K562 (cell line): Measurements from ENCODE around the gene CREB3L4. TPM values are rescaled to one million over a fixed set of nuclear protein-coding genes. Genes with fewer than 3 reads are reported as not detected.
A peak's percentile ranks its signal among the peaks of the same experiment; 100 is the strongest.

Source experiments
- ATF7 ChIP-seq: fragments of 450-650 bp; IDR thresholded peaks from 2 replicates; pipeline ENCODE4 v1.7.1; 2014; ENCODE audit warnings: mild to moderate bottlenecking, moderate library complexity
- CEBPG ChIP-seq, 3 experiments: fragments of 200-800 bp in 1 of 3; sonication (Bioruptor generic) in 1 of 3; sonication (generic) in 1 of 3; formaldehyde crosslinking in 1 of 3; IDR thresholded peaks in 2 of 3; conservative IDR thresholded peaks in 1 of 3; 2 replicates each; pipeline versions ENCODE4 v1.6.1 to v1.8.0; 2016 to 2022; ENCODE audit warnings: missing compliant biosample characterization in 2 of 3, missing genetic modification characterization in 2 of 3, mild to moderate bottlenecking in 1 of 3, missing genetic modification reagents in 1 of 3
- DPF2 ChIP-seq: fragments of 450-650 bp; IDR thresholded peaks from 2 replicates; pipeline ENCODE4 v1.6.1; 2016
- EGR1 ChIP-seq: fragments of 450-650 bp; conservative IDR thresholded peaks from 2 replicates; pipeline ENCODE4 v1.6.1; 2017; ENCODE audit warnings: mild to moderate bottlenecking
- ETS1 ChIP-seq: conservative IDR thresholded peaks from 2 replicates; pipeline ENCODE4 v1.6.1; 2011; ENCODE audit warnings: low read depth, mild to moderate bottlenecking, low read length; ENCODE audit not compliant: control insufficient read depth
- FOS ChIP-seq: IDR thresholded peaks from 3 replicates; pipeline ENCODE4 v1.6.1; 2011; ENCODE audit not compliant: insufficient read length; ENCODE audit errors: extremely low read depth
- FOXJ3 ChIP-seq: sonication (generic); formaldehyde crosslinking; IDR thresholded peaks from 2 replicates; pipeline ENCODE4 v1.4.0; 2020; ENCODE audit warnings: mild to moderate bottlenecking, missing genetic modification reagents
- HCFC1 ChIP-seq: IDR thresholded peaks from 2 replicates; pipeline ENCODE4 v1.6.1; 2012; ENCODE audit warnings: low read depth, low read length, improper control_type of control experiment
- HNRNPL ChIP-seq: fragments of 200-400 bp; formaldehyde crosslinking; IDR thresholded peaks from 2 replicates; pipeline ENCODE4 v1.6.1; 2017; ENCODE audit warnings: low read depth, mild to moderate bottlenecking, low read length
- HNRNPLL ChIP-seq: fragments of 200-400 bp; formaldehyde crosslinking; IDR thresholded peaks from 2 replicates; pipeline ENCODE4 v1.6.1; 2017; ENCODE audit warnings: low read length, low read depth, mild to moderate bottlenecking; ENCODE audit not compliant: poor library complexity, severe bottlenecking
- NUFIP1 ChIP-seq: fragments of 450-650 bp; IDR thresholded peaks from 2 replicates; pipeline ENCODE4 v1.6.1; 2018; ENCODE audit not compliant: partially characterized antibody
- POLR2AphosphoS5 ChIP-seq: IDR thresholded peaks from 2 replicates; pipeline ENCODE4 v1.6.1; 2011; ENCODE audit warnings: mild to moderate bottlenecking, low read depth, low read length, moderate library complexity; ENCODE audit not compliant: control insufficient read depth, insufficient read depth
- POLR3G ChIP-seq: IDR thresholded peaks from 2 replicates; pipeline ENCODE4 v1.6.1; 2011; ENCODE audit not compliant: insufficient read length, insufficient replicate concordance; ENCODE audit errors: extremely low read depth
- SMAD1 ChIP-seq: fragments of 150-350 bp; IDR thresholded peaks from 2 replicates; pipeline ENCODE4 v1.6.1; 2014; ENCODE audit warnings: low read length, low read depth; ENCODE audit not compliant: partially characterized antibody
- TRIM24 ChIP-seq, 2 experiments: fragments of 450-650 bp; IDR thresholded peaks; 2 replicates each; pipeline ENCODE4 v1.6.1; 2016
- U2AF1 ChIP-seq: fragments of 200-400 bp; formaldehyde crosslinking; optimal IDR thresholded peaks from 2 replicates; pipeline ENCODE3; 2017; ENCODE audit warnings: mild to moderate bottlenecking, low read depth, low read length, moderate library complexity
- ZC3H4 ChIP-seq: sonication (generic); formaldehyde crosslinking; IDR thresholded peaks from 2 replicates; pipeline ENCODE4 v1.9.0; 2021; ENCODE audit warnings: missing genetic modification reagents, borderline replicate concordance
- ZNF347 ChIP-seq: fragments of 450-650 bp; formaldehyde crosslinking; IDR thresholded peaks from 2 replicates; pipeline ENCODE4 v1.4.0; 2020; ENCODE audit warnings: low read depth, mild to moderate bottlenecking, moderate library complexity
- polyA plus RNA-seq, 8 experiments: library from polyadenylated mRNA; depleted of rRNA in 4 of 8; stranded (reverse) in 5 of 8; unstranded in 3 of 8; fragments of >200 nt; fragmentation: Nextera tagmentation in 2 of 8; fragmentation: Illumina TruSeq in 1 of 8; extraction: Ambion mirVana in 2 of 8; extraction: Trizol in 1 of 8; gene quantifications; 2 replicates each; pipeline versions ENCODE4 v1.2.1 to v1.2.3, GENCODE V29; 2011 to 2014; ENCODE audit warnings: inconsistent platforms in 1 of 8, missing spikeins in 1 of 8
- total RNA-seq, 7 experiments: library from RNA; depleted of rRNA in 6 of 7; stranded (reverse); fragments of >200 nt in 6 of 7; fragmentation: Illumina TruSeq in 2 of 7; extraction: Trizol in 2 of 7; gene quantifications; 2 replicates each; pipeline versions ENCODE4 v1.2.1 to v1.2.3, GENCODE V29; 2011 to 2021; ENCODE audit warnings: low replicate concordance in 1 of 7
- TF ChIP-seq, protein P1 (sequence below), 2 experiments: fragments of 450-650 bp; IDR thresholded peaks; 2 replicates each; pipeline ENCODE4 v1.6.1; 2016; ENCODE audit warnings: mild to moderate bottlenecking in 2 of 2, borderline replicate concordance in 1 of 2, low read depth in 1 of 2, moderate library complexity in 1 of 2

The CREB3L4 gene
- total and polyA plus RNA-seq, 9 of the 15 experiments (the other 6 are each of a cell fraction or from before 2014, with no cell fraction given): 9.9 to 18.6 (median 13.9) TPM

DNA sequence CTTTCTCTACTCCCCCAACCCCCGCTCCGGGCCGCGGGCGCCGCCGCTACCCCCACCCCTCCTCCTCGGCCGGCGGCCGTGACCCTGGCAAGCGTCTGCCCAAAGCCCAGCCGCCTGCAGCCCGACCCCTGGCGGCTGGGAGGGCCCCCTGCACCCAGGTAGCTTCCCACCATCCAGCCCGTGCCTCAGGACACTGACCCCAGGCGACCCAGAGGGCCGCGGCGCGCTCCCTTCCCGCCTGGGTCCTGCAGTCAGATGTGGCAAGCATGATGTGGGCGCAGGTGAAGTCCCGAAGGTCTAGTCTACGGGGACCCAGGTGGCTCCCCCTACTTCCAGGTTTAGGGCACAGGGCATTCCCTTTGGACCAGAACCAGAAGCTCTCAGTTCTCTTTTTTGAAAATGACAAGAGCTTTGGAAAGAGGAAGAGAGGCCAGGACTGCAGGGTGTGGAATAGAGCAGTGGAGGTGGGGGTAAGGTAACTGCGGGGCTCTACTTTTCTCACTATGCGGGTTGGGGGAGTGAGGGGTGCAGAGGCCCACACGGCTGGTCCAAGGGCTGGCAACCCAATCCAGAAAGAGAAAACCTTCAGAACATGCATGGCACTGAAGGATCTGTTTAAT is 21.0 kb upstream of the CREB3L4 start, which contains the start of gene DENND4B (continued):
- TF ChIP-seq ATF7 (0 out of 2 replicates have a peak, but pooled peaks have one; percentile 37), EGR1 (no peak), ZC3H4 (no peak), ZNF347 (no peak), FOS (no peak), POLR2AphosphoS5 (peak; percentile 67), ETS1 (peak; percentile 62; the same call in 1 of the 2 replicates), NUFIP1 (no peak), POLR3G (no peak), TRIM24 (IDR thresholded peaks at IDR 0.05) (peak in 1 of 2 experiments; percentile 39; a peak in 1 of 4 replicates), HNRNPL (peak; percentile 97), HCFC1 (peak; percentile 67), FOXJ3 (CRISPR knock-in tag) (no peak), HNRNPLL (peak; percentile 21), U2AF1 (peak; percentile 45), CEBPG (CRISPR knock-in tag; IDR thresholded peaks at IDR 0.05) (no peak), CEBPG (tag; conservative IDR thresholded peaks at IDR 0.05 in 1 of 2, IDR thresholded peaks at IDR 0.05 in 1 of 2) (no peak), SMAD1 (no peak), DPF2 (0 out of 2 replicates have a peak, but pooled peaks have one; percentile 32)
- TF ChIP-seq, protein P1, sequence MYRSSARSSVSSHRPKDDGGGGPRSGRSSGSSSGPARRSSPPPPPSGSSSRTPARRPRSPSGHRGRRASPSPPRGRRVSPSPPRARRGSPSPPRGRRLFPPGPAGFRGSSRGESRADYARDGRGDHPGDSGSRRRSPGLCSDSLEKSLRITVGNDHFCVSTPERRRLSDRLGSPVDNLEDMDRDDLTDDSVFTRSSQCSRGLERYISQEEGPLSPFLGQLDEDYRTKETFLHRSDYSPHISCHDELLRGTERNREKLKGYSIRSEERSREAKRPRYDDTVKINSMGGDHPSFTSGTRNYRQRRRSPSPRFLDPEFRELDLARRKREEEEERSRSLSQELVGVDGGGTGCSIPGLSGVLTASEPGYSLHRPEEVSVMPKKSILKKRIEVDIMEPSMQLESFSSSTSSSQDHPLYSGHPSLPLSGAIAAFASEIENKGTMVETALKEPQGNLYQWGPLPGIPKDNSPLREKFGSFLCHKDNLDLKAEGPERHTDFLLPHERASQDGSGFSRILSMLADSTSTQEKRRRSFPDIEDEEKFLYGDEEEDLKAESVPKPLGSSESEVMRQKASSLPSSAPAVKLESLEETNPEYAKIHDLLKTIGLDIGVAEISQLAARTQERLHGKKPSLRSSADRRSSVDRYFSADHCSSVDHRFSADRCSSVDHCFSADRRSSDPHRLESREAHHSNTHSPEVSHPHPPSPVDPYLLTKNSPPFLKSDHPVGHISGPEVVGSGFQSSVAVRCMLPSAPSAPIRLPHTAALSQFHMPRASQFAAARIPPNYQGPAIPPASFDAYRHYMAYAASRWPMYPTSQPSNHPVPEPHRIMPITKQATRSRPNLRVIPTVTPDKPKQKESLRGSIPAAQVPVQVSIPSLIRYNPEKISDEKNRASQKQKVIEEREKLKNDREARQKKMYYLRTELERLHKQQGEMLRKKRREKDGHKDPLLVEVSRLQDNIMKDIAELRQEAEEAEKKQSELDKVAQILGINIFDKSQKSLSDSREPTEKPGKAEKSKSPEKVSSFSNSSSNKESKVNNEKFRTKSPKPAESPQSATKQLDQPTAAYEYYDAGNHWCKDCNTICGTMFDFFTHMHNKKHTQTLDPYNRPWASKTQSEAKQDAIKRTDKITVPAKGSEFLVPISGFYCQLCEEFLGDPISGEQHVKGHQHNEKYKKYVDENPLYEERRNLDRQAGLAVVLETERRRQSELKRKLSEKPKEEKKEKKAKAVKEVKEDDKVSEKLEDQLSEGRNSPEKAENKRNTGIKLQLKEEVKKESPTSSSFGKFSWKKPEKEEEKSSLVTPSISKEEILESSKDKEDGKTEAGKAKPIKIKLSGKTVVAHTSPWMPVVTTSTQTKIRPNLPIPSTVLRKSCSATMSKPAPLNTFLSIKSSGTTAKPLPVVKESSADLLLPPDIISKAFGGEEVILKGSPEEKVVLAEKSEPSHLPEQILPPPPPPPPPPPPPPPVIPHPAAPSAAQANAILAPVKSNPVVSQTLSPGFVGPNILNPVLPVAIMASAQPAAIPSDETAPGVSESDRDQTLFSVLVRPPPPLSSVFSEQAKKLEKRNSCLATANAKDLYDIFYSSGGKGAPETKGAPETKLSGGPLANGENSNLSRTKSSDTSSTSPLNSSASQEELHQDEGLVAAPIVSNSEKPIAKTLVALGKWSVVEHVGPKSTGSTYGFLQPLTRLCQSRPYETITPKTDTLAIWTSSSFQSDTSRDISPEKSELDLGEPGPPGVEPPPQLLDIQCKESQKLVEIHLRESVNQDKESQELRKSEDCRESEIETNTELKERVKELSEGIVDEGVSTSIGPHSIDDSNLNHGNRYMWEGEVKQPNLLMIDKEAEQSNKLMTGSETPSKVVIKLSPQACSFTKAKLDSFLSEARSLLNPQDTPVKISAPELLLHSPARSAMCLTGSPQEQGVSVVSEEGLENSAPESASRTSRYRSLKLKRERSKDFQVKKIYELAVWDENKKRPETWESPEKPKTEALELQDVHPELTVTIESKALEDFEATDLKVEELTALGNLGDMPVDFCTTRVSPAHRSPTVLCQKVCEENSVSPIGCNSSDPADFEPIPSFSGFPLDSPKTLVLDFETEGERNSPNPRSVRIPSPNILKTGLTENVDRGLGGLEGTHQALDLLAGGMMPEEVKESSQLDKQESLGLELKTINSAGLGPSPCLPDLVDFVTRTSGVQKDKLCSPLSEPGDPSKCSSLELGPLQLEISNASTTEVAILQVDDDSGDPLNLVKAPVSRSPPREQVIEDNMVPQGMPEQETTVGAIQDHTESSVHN (IDR thresholded peaks at IDR 0.05; ENCODE audit: borderline replicate concordance in 1 of 2, low read depth in 1 of 2): no peak
